ENCODE data around the gene RSBN1. TPM values are rescaled to one million over a fixed set of nuclear protein-coding genes. Genes with fewer than 3 reads are reported as not detected.

RSBN1 gene
- total RNA-seq, 3 donors from 2014 or later, result 24.1 to 36.5 (median 28.3) TPM

- intact Hi-C loops (cut with DNase I, micrococcal nuclease), result no loop called here
- Histone ChIP-seq H3K4me3 (no peak overlapping the region), H3K36me3 (ENCODE audit: low read depth) (no peaks in the 10 kb centered on the region), H3K9me3 (no peaks in the 10 kb centered on the region), H3K4me1 (ENCODE audit: low read depth) (no peaks in the 10 kb centered on the region)
- no peak for TF ChIP-seq CTCF (IDR thresholded peaks at IDR 0.05)
- no peak for ATAC-seq
- no peak for DNase-seq
Observed at GRCh38 chr1:113714606-113715269, 97.5 kb downstream of the RSBN1 start.

Other genes with a start within 250 kb of the RSBN1 start
- gene PHTF1, start 53.0 kb downstream of the RSBN1 start, total RNA-seq, result 10 to 100 TPM in 2 of 3 donors, 1 to 10 TPM in 1; 8.7 to 14.6 (median 10.8) TPM
- gene PTPN22, start 59.2 kb upstream of the RSBN1 start, total RNA-seq, result 1 to 10 TPM; 4.3 to 8.3 (median 5.2) TPM
- gene BCL2L15, start 75.1 kb upstream of the RSBN1 start, total RNA-seq, result 100 to 1,000 TPM in 2 of 3 donors, 10 to 100 TPM in 1; 72.4 to 197 (median 153) TPM
- 10 to 100 TPM; 26.6 to 40.0 (median 28.7) TPM for gene AP4B1, start 92.3 kb upstream of the RSBN1 start, total RNA-seq
- gene DCLRE1B, start 92.8 kb upstream of the RSBN1 start, total RNA-seq, result 1 to 10 TPM; 4.2 to 6.0 (median 5.2) TPM
- 10 to 100 TPM; 66.0 to 99.7 (median 68.8) TPM for gene HIPK1, start 116.8 kb upstream of the RSBN1 start, total RNA-seq
- gene OLFML3, start 167.0 kb upstream of the RSBN1 start, total RNA-seq, result 10 to 100 TPM in 2 of 3 donors, 1 to 10 TPM in 1; 5.4 to 51.1 (median 28.2) TPM